ENCODE measurements around the gene BCAS1.

Gene BCAS1

DNA sequence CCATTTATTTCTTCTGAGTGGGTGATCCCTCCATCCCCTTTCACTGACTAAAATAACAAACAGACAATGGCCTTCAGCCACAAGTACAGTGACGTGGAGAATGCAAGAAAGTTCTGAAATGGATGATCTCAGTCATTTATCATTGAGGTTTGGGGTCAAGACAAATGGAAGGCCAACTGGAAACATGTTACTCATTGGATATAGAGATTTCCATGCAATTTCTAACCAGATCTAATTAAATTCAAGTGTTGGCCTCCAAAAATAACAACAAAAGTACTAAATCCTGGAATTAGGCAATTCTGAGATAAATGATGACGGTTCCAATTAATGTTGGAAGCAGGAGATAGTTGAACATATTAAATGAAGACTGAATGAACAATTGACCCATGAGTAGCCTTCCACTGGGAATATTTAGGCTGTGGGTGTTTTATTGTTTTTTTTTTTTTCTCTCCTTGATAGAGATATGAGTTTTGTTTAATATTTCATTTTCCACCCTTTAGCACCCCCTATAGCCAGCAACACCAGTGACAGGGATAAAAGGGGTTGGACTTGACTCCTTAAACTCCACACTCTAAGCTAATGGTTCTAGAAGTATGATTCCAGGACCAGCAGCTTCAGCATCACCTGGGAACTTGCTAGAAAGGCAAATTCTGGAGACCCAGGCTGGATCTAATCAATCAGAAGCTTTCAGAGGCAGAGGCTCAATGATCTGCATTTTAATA is 112.8 kb downstream of the BCAS1 start:
- no peak for DNase-seq

GRCh38 chr20:53956013-53956715 is 114.2 kb downstream of the BCAS1 start:
- no peak for DNase-seq

GRCh38 chr20:53954723-53955658 is 115.4 kb downstream of the BCAS1 start:
- DNase-seq, result no peak

- no peak for DNase-seq
Observed at GRCh38 chr20:53952528-53953096, 117.8 kb downstream of the BCAS1 start.

- no peak for DNase-seq
Observed at GRCh38 chr20:53950578-53950977, 119.8 kb downstream of the BCAS1 start.

- DNase-seq, result no peak
Observed at GRCh38 chr20:53950031-53950430, 120.4 kb downstream of the BCAS1 start.

DNA sequence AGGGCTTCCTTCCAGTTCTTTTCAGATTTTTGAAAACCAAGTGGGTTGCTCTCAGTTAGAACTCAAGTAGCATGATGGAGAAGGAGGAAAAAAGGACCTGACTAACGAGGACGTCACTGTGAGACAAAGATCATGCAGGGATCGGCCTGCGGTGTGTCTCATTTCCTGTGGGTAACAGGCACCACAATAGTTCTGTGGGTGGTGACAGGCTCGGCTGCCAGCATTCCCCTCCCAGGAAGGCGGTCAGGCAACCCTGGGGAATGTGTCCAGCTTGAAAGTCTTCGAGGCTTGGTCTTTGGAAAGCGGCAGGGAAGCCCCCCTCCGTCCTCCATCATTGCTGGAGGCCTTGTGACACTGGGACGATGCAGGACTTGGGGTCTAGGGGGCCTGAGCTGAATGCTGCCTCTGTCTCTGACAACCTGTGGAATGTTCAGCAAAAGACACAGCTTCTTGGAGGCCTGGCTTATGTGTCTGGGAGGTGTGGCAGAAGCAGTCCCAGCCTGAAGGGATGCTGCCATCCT is 121.0 kb downstream of the BCAS1 start:
- DNase-seq, result peak; percentile 78

- DNase-seq, result no peak
Observed at GRCh38 chr20:53948383-53949318, 121.7 kb downstream of the BCAS1 start.

DNA sequence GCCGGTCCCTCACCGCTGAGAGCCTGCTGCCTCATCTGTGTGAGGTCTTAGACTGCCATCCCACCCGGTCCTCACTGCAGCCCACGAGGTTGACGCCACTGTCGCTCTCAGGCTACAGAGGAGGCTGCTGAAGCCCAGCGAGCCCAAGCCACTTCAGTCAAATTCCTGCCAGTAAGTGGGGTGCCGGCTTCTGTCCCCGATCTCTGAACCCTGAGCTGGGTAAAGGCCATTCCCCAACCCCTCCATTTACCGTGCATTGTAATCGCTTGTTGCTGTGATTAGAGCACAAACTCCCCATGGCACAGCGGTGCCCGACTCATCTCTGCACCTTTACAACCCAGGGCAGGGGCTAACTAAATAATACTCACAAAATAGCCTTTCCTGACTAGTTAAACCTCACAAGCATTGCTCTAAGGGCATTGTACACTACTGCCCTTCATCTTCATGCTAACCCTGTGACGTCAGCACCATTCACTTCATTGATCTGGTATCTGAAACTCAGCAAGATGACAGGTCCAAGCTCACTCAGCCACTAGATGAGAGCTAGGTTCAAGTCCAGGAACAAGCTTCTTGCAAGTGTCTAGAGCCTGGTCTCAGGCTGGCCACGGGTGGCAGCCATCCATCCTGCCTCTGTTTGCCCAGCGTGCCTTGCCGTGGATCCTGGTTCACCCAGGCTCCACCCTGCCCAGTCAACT is 122.7 kb downstream of the BCAS1 start:
- no peak for DNase-seq

DNA sequence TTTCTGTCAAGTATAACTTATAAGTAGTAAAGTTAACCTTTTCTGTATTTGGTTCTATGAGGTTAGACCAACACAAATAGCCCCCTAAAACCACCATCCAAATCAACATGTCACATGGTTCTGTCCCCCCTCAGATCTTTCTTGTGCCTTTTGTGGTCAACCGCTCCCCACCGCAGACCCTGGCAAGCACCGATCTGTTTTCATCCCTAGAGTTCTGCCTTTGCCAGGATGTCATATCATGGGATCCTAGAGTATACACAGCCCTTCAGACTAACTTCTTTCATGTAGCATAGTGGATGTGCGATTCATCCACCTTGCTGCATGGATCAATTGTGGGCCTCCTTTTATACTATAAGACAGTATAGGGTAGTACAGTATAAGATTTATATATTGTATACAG is 124.3 kb downstream of the BCAS1 start:
- DNase-seq, result no peak

GRCh38 chr20:53945478-53945877 is 124.9 kb downstream of the BCAS1 start:
- DNase-seq, result no peak

DNA sequence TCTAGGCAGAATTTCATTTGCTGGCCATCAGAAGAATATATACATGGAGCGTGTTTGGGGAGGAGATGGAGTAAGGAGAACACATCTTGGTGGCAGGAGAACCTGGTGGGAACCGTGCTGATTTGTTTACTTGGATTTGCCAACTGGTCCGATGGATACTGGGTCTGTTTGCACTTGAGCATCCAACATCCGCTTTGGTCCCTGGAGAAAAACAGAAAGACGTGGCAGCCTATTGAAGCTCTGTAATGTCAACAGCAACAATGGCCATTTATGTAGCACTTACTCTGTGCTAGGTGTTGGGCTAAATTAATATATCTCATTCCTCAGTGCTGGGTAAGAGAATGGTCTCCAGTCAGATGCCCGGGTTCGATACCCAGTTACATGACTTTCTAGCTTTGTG is 125.6 kb downstream of the BCAS1 start:
- DNase-seq, result no peak

DNA sequence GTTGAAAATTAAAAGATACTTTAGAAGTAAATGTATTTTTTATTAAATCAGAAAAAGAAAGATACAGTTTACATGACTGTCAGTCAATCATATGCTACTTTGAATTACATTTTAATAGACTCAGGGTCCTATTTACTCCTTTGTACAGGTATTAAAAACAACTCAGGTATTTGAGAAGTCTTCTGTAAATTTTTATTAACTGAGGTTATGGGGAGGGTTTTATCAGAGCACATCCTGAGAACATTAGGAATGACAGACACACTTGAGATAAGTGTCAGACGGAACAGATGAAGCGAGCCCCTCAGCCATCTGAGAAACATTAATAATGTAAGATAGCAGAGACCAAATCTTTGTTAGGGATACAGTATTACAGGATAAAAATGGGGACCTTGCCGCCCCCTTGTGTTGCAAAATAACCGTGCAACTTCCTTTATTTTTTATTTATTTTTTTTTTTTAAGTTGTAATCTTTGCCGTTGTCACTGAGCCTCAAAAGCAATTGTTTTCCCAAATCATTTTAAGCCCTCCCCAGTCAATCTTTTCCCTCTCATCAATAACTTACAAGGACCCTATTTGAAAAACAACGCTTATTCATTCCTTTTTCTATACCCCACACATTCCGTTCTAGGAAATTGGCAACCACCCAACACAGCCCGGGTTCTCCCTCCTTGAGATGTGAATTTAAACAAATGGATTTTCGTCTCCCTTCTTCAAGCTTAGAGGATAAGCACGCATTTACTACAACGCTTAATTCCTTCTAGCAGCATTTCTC is 126.7 kb downstream of the BCAS1 start:
- peak; percentile 31 for DNase-seq

DNA sequence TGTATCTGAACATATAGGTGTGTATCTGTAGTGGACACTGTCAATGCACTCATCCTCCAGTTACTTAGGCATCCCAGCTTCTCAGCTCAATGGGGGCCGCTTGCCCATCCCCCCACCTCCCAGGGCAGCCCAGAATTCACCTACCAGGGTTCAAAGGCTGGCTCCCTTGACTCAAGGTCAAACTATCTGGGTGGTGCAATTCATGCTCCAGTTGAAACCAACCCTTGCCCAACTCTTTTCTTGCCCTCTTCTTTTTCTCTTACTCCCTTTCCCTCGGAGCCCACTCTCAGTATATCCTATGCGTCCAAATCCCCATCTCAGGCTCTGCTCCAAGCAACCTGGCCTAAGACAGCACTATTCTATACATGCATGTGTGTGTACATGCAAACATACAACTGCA is 127.4 kb downstream of the BCAS1 start:
- no peak for DNase-seq

- no peak for DNase-seq
Observed at GRCh38 chr20:53942472-53942816, 128.0 kb downstream of the BCAS1 start.

GRCh38 chr20:53941680-53942471 is 128.5 kb downstream of the BCAS1 start:
- no peak for DNase-seq

DNA sequence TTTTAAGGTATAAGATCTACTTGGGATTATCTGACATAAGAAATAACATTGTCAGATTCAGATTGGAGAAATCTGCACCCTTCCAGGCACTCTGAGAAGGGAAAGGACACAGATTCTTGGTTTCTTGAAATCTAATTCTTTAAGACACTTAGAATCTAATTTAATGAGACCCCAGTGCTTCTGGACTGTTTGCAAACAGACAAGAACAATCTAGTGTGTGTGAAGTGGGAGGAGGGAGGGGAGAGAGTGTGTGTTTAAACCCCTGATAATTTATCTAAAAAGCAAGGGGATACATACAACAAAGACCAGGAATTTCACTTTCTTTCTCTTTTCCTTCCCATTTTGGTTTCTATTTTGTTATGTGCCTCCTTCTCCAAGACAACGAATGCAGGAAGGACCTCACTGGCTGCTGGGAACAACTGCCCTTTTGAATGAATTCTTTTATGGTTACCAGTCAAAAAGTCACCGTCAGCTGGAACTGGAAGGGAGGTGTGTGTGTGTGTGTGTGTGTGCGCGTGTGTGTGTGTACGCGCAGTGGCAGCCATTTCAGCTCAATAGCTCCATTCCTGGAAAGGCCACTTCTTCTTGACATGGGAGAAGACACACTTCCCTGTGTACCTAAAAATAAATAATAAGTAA is 129.4 kb downstream of the BCAS1 start:
- no peak for DNase-seq

DNA sequence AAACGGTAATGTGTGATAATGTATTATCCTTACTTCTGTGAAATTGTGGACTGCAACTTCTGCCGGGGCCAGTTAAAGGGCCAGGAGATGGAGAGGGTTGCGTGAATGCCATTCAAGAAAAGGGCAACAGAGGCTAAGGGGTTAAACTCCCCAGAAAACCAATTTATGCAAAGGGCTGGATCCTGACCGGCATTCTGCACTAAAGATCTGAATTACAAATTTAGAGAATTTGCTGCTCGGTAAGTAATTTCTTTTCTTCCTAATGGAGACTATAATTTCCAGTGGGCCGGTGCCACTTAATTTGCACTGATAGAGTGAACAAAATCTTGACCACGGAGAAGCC is 130.1 kb downstream of the BCAS1 start:
- no peak for DNase-seq

Measured in stimulated activated CD4-positive, alpha-beta T cell treated with anti-CD3 and anti-CD28 coated beads, Interleukin-4, amount 100 ng/mL, for 24 hours (primary cell).